Kidney epithelial cell (primary cell): Measurements from ENCODE around the gene CYBA. TPM values are rescaled to one million over a fixed set of nuclear protein-coding genes. Genes with fewer than 3 reads are reported as not detected.

ENCODE experiments used
- DNase-seq: peaks from one replicate; pipeline ENCODE4 v3.0.0-alpha.2; 2010; ENCODE audit warnings: low read depth
- H3K27me3 ChIP-seq: 2 replicates; pipeline ENCODE4 v1.6.0; 2011; ENCODE audit warnings: low read length; ENCODE audit not compliant: control insufficient read depth, insufficient read depth
- H3K36me3 ChIP-seq: 2 replicates; pipeline ENCODE4 v1.5.1; 2011; ENCODE audit warnings: low read length; ENCODE audit not compliant: control insufficient read depth, insufficient read depth
- H3K4me3 ChIP-seq: 2 replicates; pipeline ENCODE4 v1.5.1; 2011; ENCODE audit warnings: low read depth, mild to moderate bottlenecking, control low read depth, low read length
- CTCF ChIP-seq: IDR thresholded peaks from 2 replicates; pipeline ENCODE4 v1.5.1; 2011; ENCODE audit warnings: mild to moderate bottlenecking, moderate library complexity, low read length, control low read depth, inconsistent platforms; ENCODE audit not compliant: insufficient read depth, poor library complexity, severe bottlenecking
- total RNA-seq: library from RNA; depleted of rRNA; stranded (reverse); fragments of >200 nt; gene quantifications from 2 replicates; pipeline ENCODE4 v1.2.3, GENCODE V29; 2015

Gene CYBA
- total RNA-seq, 1 donor from 2014 or later = 734 TPM

- no peak for TF ChIP-seq CTCF
- H3K4me3 ChIP-seq = no peak overlapping the region
- H3K36me3 ChIP-seq = no peaks in the 10 kb centered on the region
These were observed 46.4 kb upstream of the CYBA start for GRCh38 chr16:88697116-88697830.

GRCh38 chr16:88696441-88696840 lies 45.6 kb upstream of the CYBA start:
- H3K36me3 ChIP-seq = no peaks in the 10 kb centered on the region
- TF ChIP-seq CTCF = no peak
- no peak overlapping the region for H3K4me3 ChIP-seq
- no peak for DNase-seq
- peaks cover 2% of the 10 kb centered on the region for H3K27me3 ChIP-seq

More at GRCh38 chr16:88697116-88697830, 46.4 kb upstream of the CYBA start:
- no peaks in the 10 kb centered on the region for H3K27me3 ChIP-seq
- DNase-seq = no peak

GRCh38 chr16:88695753-88696152 lies 44.9 kb upstream of the CYBA start:
- DNase-seq = no peak
- H3K27me3 ChIP-seq = peaks cover 3% of the 10 kb centered on the region
- no peak for TF ChIP-seq CTCF
- no peak overlapping the region for H3K4me3 ChIP-seq
- H3K36me3 ChIP-seq = no peaks in the 10 kb centered on the region

- no peak for TF ChIP-seq CTCF
- no peaks in the 10 kb centered on the region for H3K36me3 ChIP-seq
- no peak overlapping the region for H3K4me3 ChIP-seq
- H3K27me3 ChIP-seq = peaks cover 6% of the 10 kb centered on the region
- DNase-seq = no peak
These were observed 44.4 kb upstream of the CYBA start for GRCh38 chr16:88695218-88695617.

- Histone ChIP-seq H3K27me3 (peaks cover 10% of the 10 kb centered on the region), H3K4me3 (no peak overlapping the region), H3K36me3 (no peaks in the 10 kb centered on the region)
- no peak for TF ChIP-seq CTCF
- no peak for DNase-seq
These were observed 43.6 kb upstream of the CYBA start for GRCh38 chr16:88694221-88695087.
